OCI-LY7 (cell line): ENCODE measurements around the gene CARMIL1. TPM values are rescaled to one million over a fixed set of nuclear protein-coding genes. Genes with fewer than 3 reads are reported as not detected.

Experiments used
- BruUV-seq: library from RNA; stranded (reverse); fragments of 400-500 nt; replicated peaks from 2 replicates; lab custom pipeline; 2021; lab: Mats Ljungman, UMichigan
- CTCF ChIA-PET: fragments of 300-600 bp; sonication (Branson Sonifier 250); formaldehyde crosslinking; loops from one replicate; lab custom pipeline; 2022; ENCODE audit warnings: antibody characterized with exemption; ENCODE audit not compliant: unreplicated experiment; lab: Charles Lee
- POLR2A ChIA-PET: fragments of 300-600 bp; sonication (Branson Sonifier 250); formaldehyde crosslinking; loops from one replicate; lab custom pipeline; 2022; ENCODE audit warnings: antibody characterized with exemption; lab: Charles Lee
- DNase-seq: peaks from one replicate; pipeline ENCODE4 v3.0.0-alpha.2; 2015; ENCODE audit warnings: low spot score
- H2AFZ ChIP-seq: fragments of 200-600 bp; sonication (generic), shearing (Covaris generic); 2 replicates; pipeline ENCODE4 v1.6.1; 2014; ENCODE audit warnings: mild to moderate bottlenecking, antibody characterized with exemption, low read length, moderate library complexity
- H3K27ac ChIP-seq: fragments of 200-600 bp; sonication (generic); 2 replicates; pipeline ENCODE4 v1.5.1; 2014; ENCODE audit warnings: mixed run types, low read depth, mild to moderate bottlenecking, moderate library complexity, low read length, inconsistent platforms; ENCODE audit not compliant: poor library complexity, severe bottlenecking
- H3K36me3 ChIP-seq: fragments of 200-600 bp; sonication (generic); 2 replicates; pipeline ENCODE4 v1.6.1; 2014; ENCODE audit warnings: mild to moderate bottlenecking, antibody characterized with exemption, low read length, moderate library complexity, mixed read lengths; ENCODE audit not compliant: insufficient read depth
- H3K4me1 ChIP-seq: fragments of 200-600 bp; sonication (generic); 2 replicates; pipeline ENCODE4 v1.5.1; 2014; ENCODE audit warnings: mild to moderate bottlenecking, low read length; ENCODE audit not compliant: insufficient read depth, poor library complexity, severe bottlenecking
- H3K4me2 ChIP-seq: fragments of 200-600 bp; sonication (generic); 2 replicates; pipeline ENCODE4 v1.6.1; 2014; ENCODE audit warnings: mild to moderate bottlenecking, low read length
- H3K4me3 ChIP-seq: fragments of 200-600 bp; sonication (generic); 2 replicates; pipeline ENCODE4 v1.5.1; 2014; ENCODE audit warnings: mild to moderate bottlenecking, low read depth, low read length; ENCODE audit not compliant: poor library complexity, severe bottlenecking
- H3K79me2 ChIP-seq: fragments of 200-600 bp; sonication (generic); 2 replicates; pipeline ENCODE4 v1.6.1; 2016; ENCODE audit warnings: low read depth, mild to moderate bottlenecking, low read length, moderate library complexity, mixed read lengths; ENCODE audit not compliant: insufficient read depth
- H3K9me2 ChIP-seq: fragments of 200-600 bp; sonication (generic); 2 replicates; pipeline ENCODE4 v1.6.1; 2016; ENCODE audit warnings: mild to moderate bottlenecking, low read length, mixed read lengths; ENCODE audit not compliant: insufficient read depth
- H3K9me3 ChIP-seq: fragments of 200-600 bp; sonication (generic); 2 replicates; pipeline ENCODE4 v1.6.1; 2014; ENCODE audit warnings: mild to moderate bottlenecking, mixed run types, low read length, mixed read lengths
- H4K20me1 ChIP-seq: fragments of 200-600 bp; sonication (generic); 2 replicates; pipeline ENCODE4 v1.6.1; 2014; ENCODE audit warnings: mild to moderate bottlenecking, antibody characterized with exemption, low read length, moderate library complexity, mixed read lengths; ENCODE audit not compliant: insufficient read depth
- EZH2phosphoT487 ChIP-seq: fragments of 200-600 bp; sonication (generic); IDR thresholded peaks from 2 replicates; pipeline ENCODE4 v1.6.1; 2018; ENCODE audit warnings: low read depth, borderline replicate concordance, mild to moderate bottlenecking, mixed run types, antibody characterized with exemption, low read length, moderate library complexity, mixed read lengths
- intact Hi-C: fragments of 100-400 bp; cut with micrococcal nuclease; formaldehyde crosslinking; loops from one replicate; pipeline ENCODE4 v1.10.0; 2022; ENCODE audit not compliant: unreplicated experiment
- total RNA-seq, 2 experiments: library from RNA; depleted of rRNA in 1 of 2; stranded (reverse); fragments of >200 nt in 1 of 2; shearing (Covaris generic) in 1 of 2; gene quantifications; 2 replicates each; pipeline ENCODE4 v1.2.3, GENCODE V29; 2014 to 2022
- TF ChIP-seq, protein P1 (sequence below): fragments of 200-600 bp; sonication (generic); conservative IDR thresholded peaks from 2 replicates; pipeline ENCODE4 v1.5.1; 2014; ENCODE audit warnings: mild to moderate bottlenecking, antibody characterized with exemption, low read length, moderate library complexity, mixed read lengths

CARMIL1 gene
- total RNA-seq, 2 experiments from 2014 or later: 25.5 to 40.1 TPM

DNA sequence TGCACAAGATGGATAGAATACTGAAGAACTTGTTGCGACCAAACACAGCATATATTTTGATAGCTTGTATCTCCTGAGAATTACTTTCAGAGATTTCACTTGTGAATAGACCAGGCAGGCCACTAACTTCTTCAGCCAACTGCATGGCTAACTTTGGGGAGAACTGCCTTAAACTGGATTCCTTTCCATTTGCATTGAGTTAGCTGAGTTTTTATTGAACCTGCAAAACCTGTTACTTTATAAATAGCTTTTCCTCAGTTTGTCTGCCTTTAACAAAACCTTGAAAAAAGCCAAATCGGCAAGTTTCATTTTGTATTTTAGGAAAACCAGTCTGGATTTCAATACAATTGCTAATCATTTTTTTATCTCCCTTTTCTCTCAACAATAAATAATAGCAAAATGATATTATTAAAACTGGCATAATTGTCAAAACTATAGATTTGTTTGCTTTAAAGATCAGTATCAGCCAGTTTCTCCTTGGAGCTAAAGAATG lies 300.3 kb downstream of the CARMIL1 start:
- BruUV-seq: no TSS peak
- peaks cover 35% of the 10 kb centered on the region for H3K36me3 ChIP-seq
- no peaks in the 10 kb centered on the region for H4K20me1 ChIP-seq
- no peak overlapping the region for H3K27ac ChIP-seq
- H3K79me2 ChIP-seq: no peaks in the 10 kb centered on the region
- H3K9me3 ChIP-seq: no peaks in the 10 kb centered on the region
- TF ChIP-seq, protein P1, sequence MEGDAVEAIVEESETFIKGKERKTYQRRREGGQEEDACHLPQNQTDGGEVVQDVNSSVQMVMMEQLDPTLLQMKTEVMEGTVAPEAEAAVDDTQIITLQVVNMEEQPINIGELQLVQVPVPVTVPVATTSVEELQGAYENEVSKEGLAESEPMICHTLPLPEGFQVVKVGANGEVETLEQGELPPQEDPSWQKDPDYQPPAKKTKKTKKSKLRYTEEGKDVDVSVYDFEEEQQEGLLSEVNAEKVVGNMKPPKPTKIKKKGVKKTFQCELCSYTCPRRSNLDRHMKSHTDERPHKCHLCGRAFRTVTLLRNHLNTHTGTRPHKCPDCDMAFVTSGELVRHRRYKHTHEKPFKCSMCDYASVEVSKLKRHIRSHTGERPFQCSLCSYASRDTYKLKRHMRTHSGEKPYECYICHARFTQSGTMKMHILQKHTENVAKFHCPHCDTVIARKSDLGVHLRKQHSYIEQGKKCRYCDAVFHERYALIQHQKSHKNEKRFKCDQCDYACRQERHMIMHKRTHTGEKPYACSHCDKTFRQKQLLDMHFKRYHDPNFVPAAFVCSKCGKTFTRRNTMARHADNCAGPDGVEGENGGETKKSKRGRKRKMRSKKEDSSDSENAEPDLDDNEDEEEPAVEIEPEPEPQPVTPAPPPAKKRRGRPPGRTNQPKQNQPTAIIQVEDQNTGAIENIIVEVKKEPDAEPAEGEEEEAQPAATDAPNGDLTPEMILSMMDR: no peak
- no peaks in the 10 kb centered on the region for H3K9me2 ChIP-seq
- H3K4me1 ChIP-seq: no peaks in the 10 kb centered on the region
- H3K4me3 ChIP-seq: no peak overlapping the region
- H2AFZ ChIP-seq: no peak overlapping the region
- no peak for DNase-seq
- intact Hi-C loops: no loop called here
- CTCF ChIA-PET: no interaction called here
- H3K4me2 ChIP-seq: no peak overlapping the region
- POLR2A ChIA-PET: interaction anchor here (0.7 to 1.4 kb wide), 6 partner anchors 16 to 328 kb away, joined by 3 to 4 read pairs (median 4); no protein-coding TSS in a partner anchor

DNA sequence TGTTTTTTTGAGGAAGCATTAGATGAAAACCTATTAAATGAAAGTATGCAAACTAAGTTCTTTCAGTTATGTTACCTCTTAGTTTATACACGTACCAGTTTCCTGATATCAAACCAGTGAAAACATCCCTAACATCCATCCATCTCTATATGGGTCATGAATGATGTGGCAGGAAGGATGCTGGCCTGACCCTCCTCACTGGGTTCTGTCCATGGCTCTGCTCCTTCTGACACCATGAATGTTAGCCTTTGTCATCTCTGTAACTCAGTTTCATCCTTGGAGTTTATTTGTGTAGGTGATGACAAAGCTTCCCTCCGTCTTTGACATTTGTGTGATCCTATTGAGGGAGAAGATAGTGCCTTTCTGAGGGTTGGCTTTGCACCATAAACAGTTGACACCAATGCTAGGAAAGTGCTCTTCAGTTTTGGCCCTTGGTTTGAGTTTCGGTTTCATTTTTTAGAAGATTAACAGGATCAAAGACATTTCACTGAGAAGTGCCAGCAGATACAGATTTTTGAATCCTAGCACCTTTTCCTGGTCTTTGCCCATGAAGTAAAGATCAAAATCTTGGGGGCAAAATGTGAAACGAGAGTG lies 300.8 kb downstream of the CARMIL1 start:
- Histone ChIP-seq H4K20me1 (no peaks in the 10 kb centered on the region), H3K9me2 (no peaks in the 10 kb centered on the region), H3K9me3 (no peaks in the 10 kb centered on the region), H3K79me2 (no peaks in the 10 kb centered on the region), H2AFZ (no peak overlapping the region), H3K4me2 (no peak overlapping the region), H3K4me1 (no peaks in the 10 kb centered on the region), H3K36me3 (peaks cover 41% of the 10 kb centered on the region), H3K27ac (no peak overlapping the region), H3K4me3 (no peak overlapping the region)
- no peak for DNase-seq
- BruUV-seq: no TSS peak
- ChIA-PET POLR2A (interaction anchor here (0.7 to 1.4 kb wide), 2 partner anchors 16 to 292 kb away, joined by 3 to 4 read pairs; no protein-coding TSS in a partner anchor), CTCF (interaction anchor here (0.6 kb wide), 1 partner anchor 251 kb away, joined by 3 read pairs; no protein-coding TSS in a partner anchor)
- no peak for TF ChIP-seq EZH2phosphoT487
- TF ChIP-seq, protein P1: no peak
- intact Hi-C loops: no loop called here

DNA sequence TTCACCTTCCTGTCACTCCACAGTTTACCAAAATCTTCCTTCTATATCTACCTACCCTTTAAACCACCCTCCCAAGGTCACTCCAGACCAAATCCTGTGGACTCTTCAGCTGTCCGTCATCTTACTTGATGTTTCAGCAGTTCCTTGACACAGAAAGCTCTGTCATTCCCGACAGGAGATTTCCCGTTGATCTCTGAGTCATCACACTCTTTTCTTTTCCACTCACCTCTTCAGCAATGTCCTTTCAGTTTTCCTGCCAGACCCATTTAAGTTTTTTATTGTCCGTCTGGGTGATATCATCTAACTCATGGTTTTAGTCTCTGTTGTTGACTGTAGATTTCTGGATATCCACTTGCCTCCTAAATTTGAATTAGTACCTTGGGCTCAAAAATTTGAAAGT lies 302.9 kb downstream of the CARMIL1 start:
- Histone ChIP-seq H4K20me1 (no peaks in the 10 kb centered on the region), H3K4me1 (no peaks in the 10 kb centered on the region), H3K27ac (no peak overlapping the region), H3K4me3 (no peak overlapping the region), H3K36me3 (peaks cover 44% of the 10 kb centered on the region), H2AFZ (no peak overlapping the region), H3K9me2 (no peaks in the 10 kb centered on the region), H3K79me2 (no peaks in the 10 kb centered on the region), H3K9me3 (no peaks in the 10 kb centered on the region), H3K4me2 (no peak overlapping the region)
- BruUV-seq: no TSS peak
- POLR2A ChIA-PET: no interaction called here
- DNase-seq: no peak
- no peak for TF ChIP-seq EZH2phosphoT487
- TF ChIP-seq, protein P1: no peak
- CTCF ChIA-PET: no interaction called here
- intact Hi-C loops: no loop called here
